HG02870 (cell line): Measurements from ENCODE around the gene PTPN2.
"Not testable (repeated sequence)": the region's sequence is repeated elsewhere in the genome, so short reads cannot be mapped to it uniquely, and the experiment has no call there.

Experiments used
- ATAC-seq: cut with Tn5 transposase; IDR thresholded peaks from one replicate; pipeline ENCODE4 v1.9.1; 2021; ENCODE audit warnings: mild to moderate bottlenecking, moderate library complexity; ENCODE audit not compliant: unreplicated experiment

Gene PTPN2

GRCh38 chr18:12776821-12777471, 107.1 kb downstream of the PTPN2 start:
- ATAC-seq, result no peak

GRCh38 chr18:12776415-12776814, 107.6 kb downstream of the PTPN2 start:
- not testable (repeated sequence) for ATAC-seq

GRCh38 chr18:12774982-12775381, 109.1 kb downstream of the PTPN2 start:
- no peak for ATAC-seq

GRCh38 chr18:12773369-12773768, 110.7 kb downstream of the PTPN2 start:
- ATAC-seq, result no peak

GRCh38 chr18:12772111-12772510, 111.9 kb downstream of the PTPN2 start:
- no peak for ATAC-seq

GRCh38 chr18:12770469-12771219, 113.4 kb downstream of the PTPN2 start:
- no peak for ATAC-seq

GRCh38 chr18:12769644-12770440, 114.2 kb downstream of the PTPN2 start:
- no peak for ATAC-seq

- ATAC-seq, result no peak
Observed at GRCh38 chr18:12769136-12769535, 114.9 kb downstream of the PTPN2 start.

GRCh38 chr18:12768625-12769024, 115.4 kb downstream of the PTPN2 start:
- no peak for ATAC-seq

GRCh38 chr18:12767580-12768155, 116.4 kb downstream of the PTPN2 start:
- ATAC-seq, result no peak

- ATAC-seq, result no peak
Observed at GRCh38 chr18:12766986-12767433, 117.0 kb downstream of the PTPN2 start.

- ATAC-seq, result no peak
Observed at GRCh38 chr18:12765586-12765985, 118.5 kb downstream of the PTPN2 start.

- ATAC-seq, result no peak
Observed at GRCh38 chr18:12765126-12765525, 118.9 kb downstream of the PTPN2 start.

- ATAC-seq, result not testable (repeated sequence)
Observed at GRCh38 chr18:12758566-12758965, 125.5 kb downstream of the PTPN2 start.

- not testable (repeated sequence) for ATAC-seq
Observed at GRCh38 chr18:12756619-12757239, 127.3 kb downstream of the PTPN2 start.

GRCh38 chr18:12755606-12756005, 128.4 kb downstream of the PTPN2 start:
- not testable (repeated sequence) for ATAC-seq

- ATAC-seq, result no peak
Observed at GRCh38 chr18:12754511-12754910, 129.5 kb downstream of the PTPN2 start.

GRCh38 chr18:12751891-12752290, 132.1 kb downstream of the PTPN2 start:
- ATAC-seq, result no peak

GRCh38 chr18:12751503-12751884, 132.5 kb downstream of the PTPN2 start:
- no peak for ATAC-seq

- no peak for ATAC-seq
Observed at GRCh38 chr18:12750715-12751502, 133.1 kb downstream of the PTPN2 start.
